HL-60 (cell line): Measurements from ENCODE around the gene LRRC38.

Experiments
- DNase-seq, 2 experiments: peaks; one replicate each; pipeline ENCODE4 v3.0.0-alpha.2; 2010 to 2020; ENCODE audit warnings: low read depth in 1 of 2, low spot score in 1 of 2
- H3K27ac ChIP-seq: fragments of 250-450 bp; sonication (Bioruptor Pico); replicated peaks from 2 replicates; pipeline ENCODE4 v1.5.1; 2020; ENCODE audit warnings: mild to moderate bottlenecking, moderate library complexity
- H3K27me3 ChIP-seq: fragments of 250-450 bp; sonication (Bioruptor Pico); 2 replicates; pipeline ENCODE4 v1.5.1; 2021; ENCODE audit warnings: mild to moderate bottlenecking, moderate library complexity; ENCODE audit not compliant: insufficient read depth, poor library complexity, severe bottlenecking
- H3K4me3 ChIP-seq: replicated peaks from 2 replicates; pipeline ENCODE4 v1.5.1; 2011; ENCODE audit warnings: mild to moderate bottlenecking, control low read depth, low read length; ENCODE audit not compliant: insufficient read depth
- CTCF ChIP-seq: IDR thresholded peaks from one replicate; pipeline ENCODE4 v1.5.1; 2011; ENCODE audit warnings: low read length, control low read depth, inconsistent platforms; ENCODE audit not compliant: insufficient read depth
- GABPA ChIP-seq: IDR thresholded peaks from 2 replicates; pipeline ENCODE4 v1.6.1; 2012; ENCODE audit warnings: low read depth
- POLR2AphosphoS5 ChIP-seq: IDR thresholded peaks from 2 replicates; pipeline ENCODE4 v1.6.1; 2012; ENCODE audit warnings: low read depth
- REST ChIP-seq: IDR thresholded peaks from 2 replicates; pipeline ENCODE4 v1.6.1; 2012; ENCODE audit warnings: low read depth; ENCODE audit not compliant: insufficient replicate concordance
- SPI1 ChIP-seq: IDR thresholded peaks from 2 replicates; pipeline ENCODE4 v1.6.1; 2012; ENCODE audit warnings: low read depth, mild to moderate bottlenecking, borderline replicate concordance

Gene LRRC38

GRCh38 chr1:13544221-13544556 lies 30.4 kb upstream of the LRRC38 start:
- TF ChIP-seq GABPA: no peak
- TF ChIP-seq REST: no peak
- no peak for TF ChIP-seq CTCF
- no peak for TF ChIP-seq SPI1
- TF ChIP-seq POLR2AphosphoS5: no peak
- DNase-seq: no peak
- H3K4me3 ChIP-seq: no peak overlapping the region
- H3K27ac ChIP-seq: no peak overlapping the region
- H3K27me3 ChIP-seq: no peaks in the 10 kb centered on the region

- Histone ChIP-seq H3K4me3 (no peak overlapping the region), H3K27ac (no peak overlapping the region), H3K27me3 (no peaks in the 10 kb centered on the region)
- TF ChIP-seq POLR2AphosphoS5 (no peak), REST (no peak), GABPA (no peak), SPI1 (no peak), CTCF (peak; percentile 1)
- DNase-seq: no peak
Observed at GRCh38 chr1:13543451-13544220, 29.8 kb upstream of the LRRC38 start.

- H3K4me3 ChIP-seq: no peak overlapping the region
- H3K27me3 ChIP-seq: no peaks in the 10 kb centered on the region
- DNase-seq: no peak
- no peak overlapping the region for H3K27ac ChIP-seq
- TF ChIP-seq REST (no peak), SPI1 (no peak), GABPA (no peak), CTCF (no peak), POLR2AphosphoS5 (no peak)
Observed at GRCh38 chr1:13541435-13542215, 27.8 kb upstream of the LRRC38 start.
